ENCODE measurements around the gene ZNF24.

DNA sequence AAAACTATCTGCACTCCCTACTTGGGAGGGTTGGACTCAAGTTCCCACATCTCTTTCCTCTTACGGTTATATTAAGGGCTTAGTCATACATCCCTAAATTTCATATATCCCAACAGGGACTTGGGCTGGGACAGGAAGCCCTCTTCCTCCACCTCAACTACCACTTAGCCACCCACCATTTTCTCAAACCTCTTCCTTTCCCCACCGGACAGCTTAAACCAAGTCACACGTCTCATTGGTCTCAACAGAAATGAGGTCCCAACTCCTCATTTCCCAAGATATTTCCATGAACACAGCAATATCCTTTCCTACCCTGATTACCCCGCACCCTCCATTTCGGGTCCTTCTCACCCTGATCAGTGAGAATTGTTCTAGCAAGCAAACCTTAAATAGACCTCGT is 54.9 kb downstream of the ZNF24 start:
- TF ChIP-seq, protein P1, sequence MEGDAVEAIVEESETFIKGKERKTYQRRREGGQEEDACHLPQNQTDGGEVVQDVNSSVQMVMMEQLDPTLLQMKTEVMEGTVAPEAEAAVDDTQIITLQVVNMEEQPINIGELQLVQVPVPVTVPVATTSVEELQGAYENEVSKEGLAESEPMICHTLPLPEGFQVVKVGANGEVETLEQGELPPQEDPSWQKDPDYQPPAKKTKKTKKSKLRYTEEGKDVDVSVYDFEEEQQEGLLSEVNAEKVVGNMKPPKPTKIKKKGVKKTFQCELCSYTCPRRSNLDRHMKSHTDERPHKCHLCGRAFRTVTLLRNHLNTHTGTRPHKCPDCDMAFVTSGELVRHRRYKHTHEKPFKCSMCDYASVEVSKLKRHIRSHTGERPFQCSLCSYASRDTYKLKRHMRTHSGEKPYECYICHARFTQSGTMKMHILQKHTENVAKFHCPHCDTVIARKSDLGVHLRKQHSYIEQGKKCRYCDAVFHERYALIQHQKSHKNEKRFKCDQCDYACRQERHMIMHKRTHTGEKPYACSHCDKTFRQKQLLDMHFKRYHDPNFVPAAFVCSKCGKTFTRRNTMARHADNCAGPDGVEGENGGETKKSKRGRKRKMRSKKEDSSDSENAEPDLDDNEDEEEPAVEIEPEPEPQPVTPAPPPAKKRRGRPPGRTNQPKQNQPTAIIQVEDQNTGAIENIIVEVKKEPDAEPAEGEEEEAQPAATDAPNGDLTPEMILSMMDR (IDR thresholded peaks at IDR 0.05), result no peak
- no peak for TF ChIP-seq EZH2 (IDR thresholded peaks at IDR 0.05)
- no peak for TF ChIP-seq EZH2phosphoT487 (IDR thresholded peaks at IDR 0.05)

Measured in neural progenitor cell (in vitro differentiated cells).